Measurements from ENCODE around the gene FZD10.

The FZD10 gene

GRCh38 chr12:130155416-130156073, 6.7 kb upstream of the FZD10 start:
- DNase-seq = no peak

DNA sequence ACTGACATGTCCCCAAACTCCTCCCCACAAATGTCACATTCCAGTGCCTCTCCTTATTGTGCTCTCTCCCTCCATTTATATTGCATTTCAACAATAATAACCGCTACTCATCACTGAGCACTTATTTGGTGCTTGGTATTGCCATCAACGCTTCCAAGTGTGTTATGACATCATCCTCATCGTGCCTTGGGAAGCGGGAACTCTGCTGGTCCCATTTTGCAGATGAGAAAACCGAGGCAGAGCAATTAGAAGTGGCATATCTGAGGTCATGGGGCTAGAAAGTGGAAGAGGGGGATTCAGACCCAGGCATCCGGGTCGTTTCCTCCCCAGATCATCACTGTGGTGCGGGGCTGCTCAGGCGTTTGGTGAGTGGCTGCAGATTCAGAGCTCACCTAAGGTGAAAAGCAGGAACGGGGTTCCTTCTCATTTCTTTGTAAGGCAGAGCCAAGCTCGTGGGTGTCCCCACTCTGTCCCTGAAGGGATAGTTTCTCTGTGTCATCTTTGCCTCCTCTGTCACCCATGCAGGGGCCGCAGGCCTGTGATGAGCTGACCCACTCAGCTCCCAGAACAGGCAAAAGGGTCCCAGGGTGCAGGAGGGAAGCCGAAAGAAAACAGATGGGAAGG, 5.5 kb upstream of the FZD10 start:
- DNase-seq = no peak

DNA sequence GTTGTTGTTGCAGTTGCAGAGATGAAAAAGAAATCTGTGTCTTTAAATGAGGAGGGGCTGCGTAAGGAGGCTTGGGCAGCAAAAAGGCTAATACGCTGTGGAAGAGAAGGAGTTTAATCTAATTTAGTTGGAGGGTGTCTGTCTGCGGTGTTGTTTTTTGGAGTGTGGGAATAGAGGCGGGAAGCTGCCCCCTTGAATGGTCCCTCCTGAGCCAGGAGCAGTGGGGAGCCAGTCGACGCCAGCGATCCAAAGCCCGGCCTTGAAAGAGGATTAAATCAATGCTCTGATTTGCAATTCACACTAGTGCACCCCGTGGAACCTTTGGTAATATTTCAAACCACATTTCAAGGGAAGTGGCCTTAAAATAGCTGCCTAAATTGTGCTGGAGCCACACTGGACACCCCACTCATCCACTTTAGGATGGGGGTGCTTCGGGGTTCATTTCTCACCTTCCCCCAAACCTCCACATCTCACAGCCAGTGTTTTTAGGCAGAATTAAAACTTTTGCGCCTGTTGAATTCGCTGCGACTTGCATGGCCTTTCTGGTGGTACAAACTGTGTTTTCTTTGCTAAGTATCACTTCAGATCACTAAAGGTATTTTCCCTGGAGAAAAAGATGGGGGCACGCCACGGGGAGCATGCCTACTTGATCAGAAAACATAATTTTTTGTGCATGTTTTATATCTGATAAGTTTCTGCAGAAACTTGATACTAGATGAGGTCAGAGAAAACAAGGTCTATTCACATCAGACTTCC, 4.1 kb upstream of the FZD10 start:
- no peak for DNase-seq

DNA sequence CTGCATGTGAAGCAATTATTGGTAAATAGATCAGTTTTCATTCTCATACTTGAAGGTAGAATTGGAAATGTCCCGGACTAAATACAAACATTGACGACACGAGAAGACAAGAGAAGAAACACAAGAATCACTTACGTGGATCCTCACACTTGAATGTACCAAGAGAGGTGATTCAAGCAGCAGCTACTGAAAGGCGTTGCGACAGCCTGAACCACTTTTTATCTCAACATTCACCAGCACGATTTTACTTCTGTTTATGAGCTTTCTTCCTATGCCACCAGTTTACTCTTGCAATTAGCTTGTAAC, 3.6 kb upstream of the FZD10 start:
- no peak for DNase-seq

DNA sequence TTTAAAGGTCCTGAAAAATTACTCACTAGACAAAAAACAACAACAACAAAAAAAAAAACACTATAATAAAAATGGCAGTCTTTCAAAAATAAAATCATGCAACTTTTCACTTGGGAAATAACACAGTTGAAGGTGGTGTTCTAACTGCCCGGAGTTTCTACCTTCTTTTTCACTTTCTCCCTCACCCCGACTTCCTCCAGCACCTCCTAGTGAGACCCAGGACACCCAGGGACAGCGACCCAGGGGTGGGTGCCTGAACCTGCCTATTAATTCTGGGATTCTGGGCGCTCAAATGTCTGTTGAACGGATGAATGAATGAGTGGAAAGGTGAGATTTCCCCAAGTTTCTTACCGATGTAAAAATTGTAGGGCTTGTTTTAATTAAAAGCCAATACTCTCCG, 2.0 kb upstream of the FZD10 start:
- DNase-seq = no peak

DNA sequence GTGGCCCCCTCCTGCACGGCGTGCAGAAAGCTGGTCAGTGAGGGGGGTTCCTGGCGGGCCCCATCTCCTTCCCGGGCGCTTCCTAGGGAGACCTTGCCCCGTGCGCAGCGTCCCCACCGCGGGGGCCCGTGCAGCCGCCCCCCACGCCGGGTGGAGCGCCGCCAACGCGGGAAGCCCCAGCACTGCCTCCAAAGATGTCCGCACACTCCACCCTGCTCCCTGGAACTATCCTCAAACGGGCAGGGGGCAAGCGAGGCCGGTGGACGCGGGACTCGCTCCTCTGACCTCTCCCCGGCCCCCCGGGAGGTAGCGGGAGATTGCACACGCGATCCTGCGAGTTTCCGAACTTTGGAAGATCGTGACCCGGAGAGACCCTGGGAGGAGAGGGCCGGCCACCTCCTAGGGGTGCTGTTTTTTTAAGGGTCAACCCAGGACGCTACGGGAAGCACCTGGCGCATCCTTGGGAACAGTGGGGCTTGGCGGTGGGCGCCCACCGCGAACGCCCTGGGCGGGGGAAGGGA, 1.5 kb upstream of the FZD10 start:
- DNase-seq = no peak

- DNase-seq = no peak
Measured at GRCh38 chr12:130161261-130162243, 712 bp upstream of the FZD10 start.

DNA sequence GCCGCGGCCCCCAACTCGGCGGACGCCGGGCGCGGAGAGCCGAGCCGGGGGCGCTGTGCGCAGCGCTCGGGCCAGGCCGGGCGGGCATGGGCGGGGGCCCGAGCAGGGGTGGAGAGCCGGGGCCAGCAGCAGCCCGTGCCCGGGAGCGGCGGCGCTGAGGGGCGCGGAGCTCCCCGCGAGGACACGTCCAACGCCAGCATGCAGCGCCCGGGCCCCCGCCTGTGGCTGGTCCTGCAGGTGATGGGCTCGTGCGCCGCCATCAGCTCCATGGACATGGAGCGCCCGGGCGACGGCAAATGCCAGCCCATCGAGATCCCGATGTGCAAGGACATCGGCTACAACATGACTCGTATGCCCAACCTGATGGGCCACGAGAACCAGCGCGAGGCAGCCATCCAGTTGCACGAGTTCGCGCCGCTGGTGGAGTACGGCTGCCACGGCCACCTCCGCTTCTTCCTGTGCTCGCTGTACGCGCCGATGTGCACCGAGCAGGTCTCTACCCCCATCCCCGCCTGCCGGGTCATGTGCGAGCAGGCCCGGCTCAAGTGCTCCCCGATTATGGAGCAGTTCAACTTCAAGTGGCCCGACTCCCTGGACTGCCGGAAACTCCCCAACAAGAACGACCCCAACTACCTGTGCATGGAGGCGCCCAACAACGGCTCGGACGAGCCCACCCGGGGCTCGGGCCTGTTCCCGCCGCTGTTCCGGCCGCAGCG, 639 bp downstream of the FZD10 start:
- DNase-seq = no peak

DNA sequence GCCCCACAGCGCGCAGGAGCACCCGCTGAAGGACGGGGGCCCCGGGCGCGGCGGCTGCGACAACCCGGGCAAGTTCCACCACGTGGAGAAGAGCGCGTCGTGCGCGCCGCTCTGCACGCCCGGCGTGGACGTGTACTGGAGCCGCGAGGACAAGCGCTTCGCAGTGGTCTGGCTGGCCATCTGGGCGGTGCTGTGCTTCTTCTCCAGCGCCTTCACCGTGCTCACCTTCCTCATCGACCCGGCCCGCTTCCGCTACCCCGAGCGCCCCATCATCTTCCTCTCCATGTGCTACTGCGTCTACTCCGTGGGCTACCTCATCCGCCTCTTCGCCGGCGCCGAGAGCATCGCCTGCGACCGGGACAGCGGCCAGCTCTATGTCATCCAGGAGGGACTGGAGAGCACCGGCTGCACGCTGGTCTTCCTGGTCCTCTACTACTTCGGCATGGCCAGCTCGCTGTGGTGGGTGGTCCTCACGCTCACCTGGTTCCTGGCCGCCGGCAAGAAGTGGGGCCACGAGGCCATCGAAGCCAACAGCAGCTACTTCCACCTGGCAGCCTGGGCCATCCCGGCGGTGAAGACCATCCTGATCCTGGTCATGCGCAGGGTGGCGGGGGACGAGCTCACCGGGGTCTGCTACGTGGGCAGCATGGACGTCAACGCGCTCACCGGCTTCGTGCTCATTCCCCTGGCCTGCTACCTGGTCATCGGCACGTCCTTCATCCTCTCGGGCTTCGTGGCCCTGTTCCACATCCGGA, 1.4 kb downstream of the FZD10 start:
- DNase-seq = no peak

DNA sequence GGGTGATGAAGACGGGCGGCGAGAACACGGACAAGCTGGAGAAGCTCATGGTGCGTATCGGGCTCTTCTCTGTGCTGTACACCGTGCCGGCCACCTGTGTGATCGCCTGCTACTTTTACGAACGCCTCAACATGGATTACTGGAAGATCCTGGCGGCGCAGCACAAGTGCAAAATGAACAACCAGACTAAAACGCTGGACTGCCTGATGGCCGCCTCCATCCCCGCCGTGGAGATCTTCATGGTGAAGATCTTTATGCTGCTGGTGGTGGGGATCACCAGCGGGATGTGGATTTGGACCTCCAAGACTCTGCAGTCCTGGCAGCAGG, 1.9 kb downstream of the FZD10 start:
- no peak for DNase-seq

DNA sequence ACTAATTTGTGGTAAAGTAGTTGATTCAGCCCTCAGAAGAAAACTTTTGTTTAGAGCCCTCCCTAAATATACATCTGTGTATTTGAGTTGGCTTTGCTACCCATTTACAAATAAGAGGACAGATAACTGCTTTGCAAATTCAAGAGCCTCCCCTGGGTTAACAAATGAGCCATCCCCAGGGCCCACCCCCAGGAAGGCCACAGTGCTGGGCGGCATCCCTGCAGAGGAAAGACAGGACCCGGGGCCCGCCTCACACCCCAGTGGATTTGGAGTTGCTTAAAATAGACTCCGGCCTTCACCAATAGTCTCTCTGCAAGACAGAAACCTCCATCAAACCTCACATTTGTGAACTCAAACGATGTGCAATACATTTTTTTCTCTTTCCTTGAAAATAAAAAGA, 2.7 kb downstream of the FZD10 start:
- no peak for DNase-seq

DNA sequence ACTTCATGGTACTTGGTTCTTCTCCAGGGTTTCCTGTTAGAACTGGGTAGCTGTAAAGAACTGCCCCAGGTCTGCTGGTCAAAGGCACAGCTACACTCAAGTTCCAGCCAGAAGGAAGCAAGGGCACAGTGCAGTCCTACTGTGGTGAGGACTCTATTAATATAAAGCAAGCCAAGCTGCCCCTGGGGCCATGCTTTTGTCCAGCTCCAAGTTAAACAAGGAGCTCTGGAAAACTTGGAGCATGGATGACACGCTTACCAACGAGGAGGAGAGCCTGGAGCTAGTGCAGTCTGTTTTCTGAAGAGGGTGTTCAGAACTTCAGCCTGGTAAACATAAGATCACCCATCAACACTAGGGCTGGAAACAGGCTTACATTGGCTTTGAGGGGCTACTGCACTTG, 4.0 kb downstream of the FZD10 start:
- DNase-seq = no peak

DNA sequence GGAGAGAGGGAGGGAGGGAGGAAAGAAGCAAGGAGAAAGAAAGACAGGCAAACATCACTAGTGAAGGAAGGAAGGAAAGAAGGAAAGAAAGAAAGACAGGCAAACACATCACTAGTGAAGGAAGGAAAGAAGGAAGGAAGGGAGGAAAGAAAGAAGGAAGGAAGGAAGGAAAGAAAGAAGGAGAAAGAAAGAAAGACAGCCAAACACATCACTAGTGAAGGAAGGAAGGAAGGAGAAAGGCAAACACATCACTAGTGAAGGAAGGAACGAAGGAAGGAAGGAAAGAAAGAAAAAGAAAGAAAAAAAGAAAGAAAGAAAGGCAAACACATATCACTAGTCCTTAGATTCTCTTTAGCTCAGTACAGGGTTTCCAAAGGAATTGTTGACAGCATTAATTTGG, 5.3 kb downstream of the FZD10 start:
- no peak for DNase-seq

DNA sequence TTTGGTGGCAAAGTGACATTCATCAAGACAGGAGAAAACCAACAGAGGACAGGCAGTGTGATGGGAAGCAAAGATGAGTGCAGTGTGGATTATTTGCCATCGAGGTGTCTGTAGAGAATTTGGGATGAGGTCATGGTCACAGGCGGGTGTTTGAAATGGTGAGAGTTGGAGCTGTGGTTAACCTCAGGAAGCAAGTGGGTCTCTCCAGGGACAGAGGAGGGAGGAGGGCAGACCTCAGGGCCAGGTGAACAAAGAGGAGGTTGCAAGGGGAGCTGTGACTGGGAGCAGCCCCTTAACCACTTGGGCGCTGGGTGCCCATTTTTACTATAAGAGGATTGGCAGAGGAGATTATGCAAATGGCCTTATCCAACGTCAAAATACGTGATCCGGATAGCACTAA, 7.0 kb downstream of the FZD10 start:
- DNase-seq = no peak

DNA sequence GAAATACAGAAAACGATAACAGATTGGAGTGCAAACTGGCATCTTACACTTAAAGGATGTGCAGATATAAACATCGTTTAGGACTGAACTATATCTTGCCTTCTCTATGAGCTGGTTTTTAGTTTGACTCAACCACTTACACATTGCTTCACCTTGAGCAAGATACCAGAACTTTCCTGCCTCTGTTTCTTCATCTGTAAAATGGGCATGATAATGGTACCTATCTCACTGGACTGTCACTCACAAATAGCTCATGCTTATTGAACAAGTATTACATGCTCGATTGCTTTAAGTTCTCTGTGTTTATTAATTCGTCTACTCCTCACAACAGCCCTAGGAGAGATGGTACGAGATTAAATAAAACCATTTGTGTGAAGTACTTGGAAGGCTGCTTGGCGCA, 7.7 kb downstream of the FZD10 start:
- DNase-seq = no peak

DNA sequence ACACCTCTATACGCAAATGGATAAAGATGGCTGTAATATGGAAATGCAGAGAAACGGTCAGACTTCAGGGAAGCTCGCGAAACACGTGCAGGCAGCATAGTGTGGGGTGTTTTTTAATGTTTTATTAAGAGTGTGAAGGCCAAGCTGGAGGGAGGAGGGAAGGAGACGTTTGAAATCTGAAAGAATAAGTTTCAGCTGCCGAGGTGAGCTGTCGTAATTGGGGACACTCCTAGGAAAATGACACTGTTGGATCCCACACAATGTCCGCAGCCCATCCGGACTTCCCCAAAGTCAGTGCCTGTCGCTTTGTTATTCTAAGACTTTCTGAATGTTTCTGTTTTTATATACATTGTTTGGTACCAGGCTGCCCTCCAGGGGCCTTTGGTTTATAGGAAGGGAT, 8.3 kb downstream of the FZD10 start:
- DNase-seq = no peak

GRCh38 chr12:130177635-130178242, 15.5 kb downstream of the FZD10 start:
- no peak for DNase-seq

- no peak for DNase-seq
Measured at GRCh38 chr12:130178282-130178681, 16.0 kb downstream of the FZD10 start.

GRCh38 chr12:130179191-130179590, 16.9 kb downstream of the FZD10 start:
- no peak for DNase-seq

- no peak for DNase-seq
Measured at GRCh38 chr12:130179621-130180020, 17.4 kb downstream of the FZD10 start.

DNA sequence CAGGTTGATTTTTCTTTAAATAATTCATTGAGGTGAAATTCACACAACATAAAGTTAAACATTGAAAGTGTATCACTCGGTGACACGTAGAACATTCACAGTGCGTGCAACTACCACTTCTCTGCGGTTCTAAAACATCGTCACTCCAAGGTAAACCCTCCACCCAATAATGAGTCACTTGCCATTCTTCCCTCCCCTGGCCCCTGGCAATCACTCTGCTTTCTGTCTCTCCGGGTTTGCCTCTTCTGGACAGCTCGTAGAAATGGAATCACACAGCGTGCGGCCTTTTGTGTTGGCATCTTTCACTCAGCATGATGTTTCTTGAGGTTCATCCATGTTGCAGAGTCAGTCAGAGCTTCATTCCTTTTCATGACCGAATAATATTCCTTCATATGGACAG, 18.9 kb downstream of the FZD10 start:
- DNase-seq = no peak
